ENCODE measurements around the gene PRKCI. TPM values are rescaled to one million over a fixed set of nuclear protein-coding genes. Genes with fewer than 3 reads are reported as not detected.
"Not testable (repeated sequence)": the region's sequence is repeated elsewhere in the genome, so short reads cannot be mapped to it uniquely, and the experiment has no call there.

Gene PRKCI
- polyA plus RNA-seq, 3 donors = 5.1 to 15.4 (median 11.6) TPM

- Mint-ChIP-seq H3K27me3 (ENCODE audit: low read depth in 3 of 3) (peaks cover 0 to 3% (median 0%) of the 10 kb centered on the region in 3 donors), H3K9me3 (no peaks in the 10 kb centered on the region), H3K4me3 (no peak overlapping the region), H3K27ac (peak overlapping the region in 2 of 7 donors; percentile 67 to 77), H3K4me1 (peaks cover 6% of the 10 kb centered on the region), H3K36me3 (peaks cover 34 to 61% of the 10 kb centered on the region in 2 donors)
- Histone ChIP-seq H3K9me3 (replicated peaks in 1 of 2; ENCODE audit: control insufficient read depth in 1 of 2, insufficient read depth in 1 of 2, low read length in 2 of 2) (no peaks in the 10 kb centered on the region), H3K9ac (ENCODE audit: insufficient read depth, low read length, poor library complexity, severe bottlenecking) (no peak overlapping the region), H3K4me1 (ENCODE audit: control insufficient read depth in 1 of 2, insufficient read depth in 2 of 2, low read length in 2 of 2) (no peaks in the 10 kb centered on the region), H3K4me3 (replicated peaks in 1 of 3; ENCODE audit: low read depth in 2 of 3, low read length in 3 of 3) (no peak overlapping the region), H3K27me3 (ENCODE audit: control insufficient read depth in 2 of 2, insufficient read depth in 2 of 2, low read length in 2 of 2) (no peaks in the 10 kb centered on the region), H2AFZ (ENCODE audit: insufficient read depth, low read depth, low read length, poor library complexity, severe bottlenecking) (no peak overlapping the region), H3K79me2 (ENCODE audit: insufficient read depth, low read length) (no peaks in the 10 kb centered on the region), H3K27ac (ENCODE audit: low read depth in 1 of 2, low read length in 2 of 2) (no peak overlapping the region), H3K36me3 (replicated peaks in 1 of 2; ENCODE audit: control insufficient read depth in 1 of 2, insufficient read depth in 2 of 2, low read length in 2 of 2) (peaks cover 14 to 28% of the 10 kb centered on the region in 2 donors), H4K20me1 (ENCODE audit: insufficient read depth, low read length) (no peaks in the 10 kb centered on the region), H3K4me2 (replicated peaks; ENCODE audit: extremely low read depth, low read length, poor library complexity, severe bottlenecking) (no peak overlapping the region)
- no CpG with 5 or more reads among the region's 3 CpGs for WGBS (ENCODE audit: insufficient coverage)
- no peak for DNase-seq
- no peak for TF ChIP-seq CTCF (IDR thresholded peaks at IDR 0.05)
- intact Hi-C loops (cut with micrococcal nuclease) = no loop called here
These were observed 53.6 kb downstream of the PRKCI start for GRCh38 chr3:170275832-170276231.

- H3K27me3 Mint-ChIP-seq (ENCODE audit: low read depth in 3 of 3); H3K9ac ChIP-seq (ENCODE audit: insufficient read depth, low read length, poor library complexity, severe bottlenecking); H3K9me3 ChIP-seq (replicated peaks in 1 of 2; ENCODE audit: control insufficient read depth in 1 of 2, insufficient read depth in 1 of 2, low read length in 2 of 2); H3K4me3 ChIP-seq (replicated peaks in 1 of 3; ENCODE audit: low read depth in 2 of 3, low read length in 3 of 3); H3K79me2 ChIP-seq (ENCODE audit: insufficient read depth, low read length); H3K27ac ChIP-seq (ENCODE audit: low read depth in 1 of 2, low read length in 2 of 2); H4K20me1 ChIP-seq (ENCODE audit: insufficient read depth, low read length); DNase-seq; H3K4me1 Mint-ChIP-seq; H3K4me1 ChIP-seq (ENCODE audit: control insufficient read depth in 1 of 2, insufficient read depth in 2 of 2, low read length in 2 of 2); H3K27me3 ChIP-seq (ENCODE audit: control insufficient read depth in 2 of 2, insufficient read depth in 2 of 2, low read length in 2 of 2); H3K27ac Mint-ChIP-seq; H3K4me3 Mint-ChIP-seq; H3K9me3 Mint-ChIP-seq; H3K4me2 ChIP-seq (replicated peaks; ENCODE audit: extremely low read depth, low read length, poor library complexity, severe bottlenecking); H2AFZ ChIP-seq (ENCODE audit: insufficient read depth, low read depth, low read length, poor library complexity, severe bottlenecking); intact Hi-C loops (cut with micrococcal nuclease): not testable (repeated sequence)
- peaks cover 34 to 54% of the 10 kb centered on the region in 2 donors for H3K36me3 Mint-ChIP-seq
- peaks cover 8 to 30% of the 10 kb centered on the region in 2 donors for H3K36me3 ChIP-seq (replicated peaks in 1 of 2; ENCODE audit: control insufficient read depth in 1 of 2, insufficient read depth in 2 of 2, low read length in 2 of 2)
- 100% methylated on average over 5 of the region's 10 CpGs for WGBS (ENCODE audit: insufficient coverage)
These were observed 55.1 kb downstream of the PRKCI start for GRCh38 chr3:170277311-170277710.
